Mucosa of descending colon (tissue), 3 donors: ENCODE data around the gene CAPN13. TPM values are rescaled to one million over a fixed set of nuclear protein-coding genes. Genes with fewer than 3 reads are reported as not detected.

ENCODE experiments used
- ATAC-seq: fragments of 200-7000 bp; cut with Tn5 transposase; one replicate; pipeline ENCODE4 v1.9.1; 2020; ENCODE audit warnings: mild to moderate bottlenecking, moderate library complexity
- DNase-seq, 3 donors: peaks; one replicate each; pipeline ENCODE4 v3.0.0-alpha.2; 2020
- H3K36me3 ChIP-seq: fragments of 200-600 bp; one replicate; pipeline ENCODE4 v1.8.0; 2021; ENCODE audit warnings: low read depth, mild to moderate bottlenecking
- H3K4me1 ChIP-seq: fragments of 200-600 bp; one replicate; pipeline ENCODE4 v1.8.0; 2021; ENCODE audit warnings: low read depth, mild to moderate bottlenecking
- H3K4me3 ChIP-seq: fragments of 200-600 bp; one replicate; pipeline ENCODE4 v1.8.0; 2021; ENCODE audit warnings: mild to moderate bottlenecking
- H3K9me3 ChIP-seq: fragments of 200-600 bp; one replicate; pipeline ENCODE4 v1.8.0; 2021; ENCODE audit warnings: mild to moderate bottlenecking
- CTCF ChIP-seq: fragments of 200-600 bp; IDR thresholded peaks from one replicate; pipeline ENCODE4 v1.8.0; 2022; ENCODE audit warnings: antibody characterized with exemption, mild to moderate bottlenecking
- intact Hi-C, 2 donors: fragments of 100-400 bp; cut with DNase I in 1 of 2; cut with micrococcal nuclease in 1 of 2; formaldehyde crosslinking; loops; one replicate each; pipeline versions ENCODE4 v1.11.0 to v1.11.1; 2022; cut with DNase I, micrococcal nuclease
- total RNA-seq, 3 donors: library from RNA; stranded (reverse); fragmentation: NEBNext Ultra II Directional in 2 of 3; extraction: Animal tissue kit (Norgen Biotek cat#: 25700) in 2 of 3; gene quantifications; one replicate each; pipeline versions ENCODE4 v1.2.1 to v1.2.4, GENCODE V29; 2021 to 2023
- donor health status: DM: no; HTN: no; CAD: no; lungs with moderate emphysema.
- donor health status: DM: no; HTN: no; CAD: no.
- donor health status: DM: no; HTN: yes; CAD: no.

CAPN13 gene
- total RNA-seq, 3 donors from 2014 or later: 36.7 to 88.6 (median 61.9) TPM

GRCh38 chr2:30675758-30676157 lies 131.5 kb downstream of the CAPN13 start:
- Histone ChIP-seq H3K9me3 (no peaks in the 10 kb centered on the region), H3K4me1 (no peaks in the 10 kb centered on the region), H3K4me3 (no peak overlapping the region), H3K36me3 (no peaks in the 10 kb centered on the region)
- DNase-seq (no peak), ATAC-seq (no peak)
- intact Hi-C loops: no loop called here
- no peak for TF ChIP-seq CTCF

GRCh38 chr2:30673127-30673526 lies 134.1 kb downstream of the CAPN13 start:
- Histone ChIP-seq H3K9me3 (no peaks in the 10 kb centered on the region), H3K36me3 (no peaks in the 10 kb centered on the region), H3K4me3 (no peak overlapping the region), H3K4me1 (no peaks in the 10 kb centered on the region)
- DNase-seq (no peak), ATAC-seq (no peak)
- intact Hi-C loops: no loop called here
- no peak for TF ChIP-seq CTCF
